Measurements from ENCODE around the gene SLC12A8. TPM values are rescaled to one million over a fixed set of nuclear protein-coding genes. Genes with fewer than 3 reads are reported as not detected.

SLC12A8 gene
- total RNA-seq, 4 donors from 2014 or later = 1.0 TPM; not detected in 3

- Histone ChIP-seq H3K9me3 (no peaks in the 10 kb centered on the region), H3K4me3 (no peak overlapping the region), H3K27ac (no peak overlapping the region), H3K36me3 (peaks cover 0 to 15% of the 10 kb centered on the region in 2 donors), H3K4me1 (no peaks in the 10 kb centered on the region), H3K27me3 (no peaks in the 10 kb centered on the region)
- ATAC-seq (no peak), DNase-seq (no peak)
- intact Hi-C loops (cut with DNase I; ENCODE audit: low total_unique reads) (no loop called here), in situ Hi-C loops (cut with MboI; ENCODE audit: low sequenced_read_pairs in 4 of 4) (no loop called here)
- TF ChIP-seq CTCF (IDR thresholded peaks at IDR 0.05 in 4 of 5, conservative IDR thresholded peaks at IDR 0.05 in 1 of 5) (no peak), POLR2A (IDR thresholded peaks at IDR 0.05) (no peak)
Observed at GRCh38 chr3:125232401-125232800, 19.9 kb upstream of the SLC12A8 start.

- in situ Hi-C loops (cut with MboI; ENCODE audit: low sequenced_read_pairs in 4 of 4) (no loop called here), intact Hi-C loops (cut with DNase I; ENCODE audit: low total_unique reads) (no loop called here)
- Histone ChIP-seq H3K27me3 (no peaks in the 10 kb centered on the region), H3K9me3 (no peaks in the 10 kb centered on the region), H3K4me1 (no peaks in the 10 kb centered on the region), H3K27ac (no peak overlapping the region), H3K4me3 (no peak overlapping the region), H3K36me3 (peaks cover 0 to 15% of the 10 kb centered on the region in 2 donors)
- DNase-seq (no peak), ATAC-seq (no peak)
- TF ChIP-seq POLR2A (IDR thresholded peaks at IDR 0.05) = no peak
- TF ChIP-seq CTCF (IDR thresholded peaks at IDR 0.05 in 4 of 5, conservative IDR thresholded peaks at IDR 0.05 in 1 of 5) = no peak
Observed at GRCh38 chr3:125231895-125232294, 19.3 kb upstream of the SLC12A8 start.

GRCh38 chr3:125229707-125230106 lies 17.2 kb upstream of the SLC12A8 start:
- peaks cover 0 to 15% of the 10 kb centered on the region in 2 donors for H3K36me3 ChIP-seq
- no peak for ATAC-seq
- in situ Hi-C loops (cut with MboI; ENCODE audit: low sequenced_read_pairs in 4 of 4) = no loop called here

GRCh38 chr3:125229168-125229567 lies 16.6 kb upstream of the SLC12A8 start:
- intact Hi-C loops (cut with DNase I; ENCODE audit: low total_unique reads) = no loop called here

More at GRCh38 chr3:125229707-125230106, 17.2 kb upstream of the SLC12A8 start:
- Histone ChIP-seq H3K27me3 (no peaks in the 10 kb centered on the region), H3K27ac (no peak overlapping the region), H3K4me3 (no peak overlapping the region), H3K4me1 (no peaks in the 10 kb centered on the region), H3K9me3 (no peaks in the 10 kb centered on the region)
- TF ChIP-seq POLR2A (IDR thresholded peaks at IDR 0.05) = no peak
- TF ChIP-seq CTCF (IDR thresholded peaks at IDR 0.05 in 4 of 5, conservative IDR thresholded peaks at IDR 0.05 in 1 of 5) = no peak
- no peak for DNase-seq
- intact Hi-C loops (cut with DNase I; ENCODE audit: low total_unique reads) = no loop called here

More at GRCh38 chr3:125229168-125229567, 16.6 kb upstream of the SLC12A8 start:
- DNase-seq (no peak), ATAC-seq (no peak)
- H3K27ac ChIP-seq = no peak overlapping the region
- TF ChIP-seq CTCF (IDR thresholded peaks at IDR 0.05 in 4 of 5, conservative IDR thresholded peaks at IDR 0.05 in 1 of 5) (no peak), POLR2A (IDR thresholded peaks at IDR 0.05) (no peak)
- peaks cover 0 to 15% of the 10 kb centered on the region in 2 donors for H3K36me3 ChIP-seq
- no peaks in the 10 kb centered on the region for H3K9me3 ChIP-seq
- no peaks in the 10 kb centered on the region for H3K27me3 ChIP-seq
- H3K4me3 ChIP-seq = no peak overlapping the region
- no peaks in the 10 kb centered on the region for H3K4me1 ChIP-seq
- in situ Hi-C loops (cut with MboI; ENCODE audit: low sequenced_read_pairs in 4 of 4) = no loop called here
